Superior temporal gyrus (tissue), 1 donor: ENCODE results near the gene SLC43A2.
"Not testable (repeated sequence)": the region's sequence is repeated elsewhere in the genome, so short reads cannot be mapped to it uniquely, and the experiment has no call there.

Source experiments
- DNase-seq: peaks from one replicate; pipeline ENCODE4 v3.0.0-alpha.2; 2016; ENCODE audit errors: extremely low spot score

Gene SLC43A2

DNA sequence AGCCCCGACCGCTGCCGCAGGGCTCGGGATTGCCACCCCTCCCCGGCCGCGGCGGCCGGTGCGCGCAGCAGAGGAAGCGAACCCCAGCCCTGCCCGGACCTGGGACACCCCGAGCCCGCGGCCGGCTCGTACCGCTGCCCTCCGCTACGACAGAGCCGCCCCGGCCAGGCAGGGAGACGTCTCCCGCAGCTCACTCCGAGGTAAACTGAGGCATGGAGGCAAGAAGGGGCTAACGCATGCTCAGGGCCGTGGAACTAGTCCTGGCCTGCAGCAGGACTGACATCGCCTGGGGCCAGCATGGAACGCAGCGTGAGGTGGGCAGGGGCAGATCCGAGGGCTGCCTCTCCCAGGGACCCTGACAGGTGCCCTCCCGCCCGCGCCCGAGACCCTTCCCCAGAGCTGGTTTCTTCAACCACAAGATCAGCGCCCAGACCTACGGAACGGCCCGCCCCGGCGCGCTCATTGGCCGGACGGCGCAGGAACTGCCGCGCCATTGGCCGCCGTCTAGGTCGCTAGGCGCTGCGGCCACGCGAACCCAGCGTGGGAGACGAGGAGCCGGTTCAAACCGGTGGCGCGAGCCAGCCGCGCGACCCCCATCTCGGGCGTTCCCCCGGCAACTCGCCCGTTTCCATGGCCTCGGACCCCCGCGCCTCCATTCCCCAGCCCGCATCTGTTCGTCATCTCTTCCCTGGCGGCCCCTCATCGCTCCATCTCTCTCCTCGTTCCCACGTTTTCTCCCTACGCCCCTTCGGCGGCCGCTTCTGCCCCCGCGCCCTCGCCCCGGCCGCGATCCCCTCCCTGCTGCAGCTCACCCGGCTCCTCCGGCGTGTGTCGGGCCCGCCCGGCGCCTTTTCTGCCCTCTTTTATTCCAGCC lies at the start of gene SLC43A2:
TSS of gene SLC43A2 (minus strand) at position 853 of the 874 bp plus-strand sequence. CDS start 960 bp downstream, outside the sequence.
- DNase-seq: peak; percentile 89

- no peak for DNase-seq
Measured at GRCh38 chr17:1676401-1676800, 47.8 kb upstream of the SLC43A2 start.

DNA sequence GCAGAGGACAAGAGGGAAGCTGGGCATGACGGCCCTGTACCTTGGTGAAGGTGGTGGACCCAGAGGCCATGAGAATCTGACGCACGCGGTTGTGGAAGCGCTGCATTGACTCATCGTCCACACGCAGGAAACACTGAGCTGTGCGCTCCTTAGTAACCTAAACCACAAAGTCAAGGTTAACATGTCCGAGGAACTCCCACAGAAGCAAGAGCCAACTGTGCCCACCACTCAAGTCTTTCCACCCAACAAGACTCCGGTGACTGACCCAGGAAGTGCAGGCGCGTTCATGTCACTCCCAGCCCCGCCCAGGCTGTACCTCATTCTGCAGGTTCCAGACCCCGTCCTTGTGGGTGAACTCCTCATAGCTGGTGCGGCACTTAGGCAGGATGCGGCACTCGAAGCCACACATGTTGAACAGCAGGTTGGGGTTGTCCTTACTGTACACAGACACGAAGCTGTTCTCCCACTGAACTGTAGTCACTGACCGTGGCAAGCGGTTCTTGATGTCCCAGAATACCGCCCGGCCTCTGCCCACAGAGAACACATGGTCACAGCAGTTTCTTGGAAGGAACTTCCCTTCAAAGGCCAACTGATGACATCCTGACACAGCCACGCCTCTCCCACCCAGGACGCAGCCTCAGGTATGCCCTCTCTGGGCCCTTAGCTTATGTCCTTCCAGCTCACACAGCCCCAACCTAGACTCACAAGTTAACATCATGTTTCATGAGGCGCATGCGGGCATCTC lies 44.6 kb upstream of the SLC43A2 start:
- no peak for DNase-seq

DNA sequence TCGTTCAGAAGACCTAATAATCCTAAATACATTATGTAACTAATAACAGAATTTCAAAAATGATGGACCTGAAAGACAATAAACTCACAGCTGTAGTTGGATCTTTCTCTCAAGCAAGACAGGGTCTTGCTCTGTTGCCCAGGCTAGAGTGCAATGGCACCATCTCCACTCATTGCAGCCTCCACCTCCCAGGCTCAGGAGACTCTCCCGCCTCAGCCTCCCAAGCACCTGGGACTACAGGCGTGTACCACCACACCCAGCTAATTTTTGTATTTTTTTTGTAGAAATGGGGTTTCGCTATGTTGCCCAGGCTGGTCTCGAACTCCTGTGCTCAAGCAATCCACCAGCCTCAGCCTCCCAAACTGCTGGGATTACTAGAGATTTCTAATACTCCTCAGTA lies 35.3 kb upstream of the SLC43A2 start:
- DNase-seq: not testable (repeated sequence)

- no peak for DNase-seq
Measured at GRCh38 chr17:1661045-1661444, 32.4 kb upstream of the SLC43A2 start.

DNA sequence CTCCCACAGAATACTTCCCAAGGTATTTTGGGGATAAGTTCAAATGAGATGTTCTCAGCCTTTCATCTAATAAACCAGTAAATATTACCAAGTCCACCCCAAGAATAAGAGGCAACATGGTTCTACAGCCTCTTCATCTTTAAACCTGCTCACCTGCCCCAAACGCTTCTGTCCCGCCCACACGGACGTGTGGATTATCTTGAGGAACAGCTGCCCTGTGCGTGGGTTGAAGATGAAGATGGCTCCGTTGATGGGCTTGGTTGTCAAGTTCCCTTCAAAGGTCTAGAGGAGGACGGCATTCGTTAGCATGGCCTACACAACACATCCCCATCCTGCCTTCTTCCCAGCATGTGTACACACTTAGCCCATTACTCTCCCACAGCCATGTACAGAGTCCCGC lies 29.5 kb upstream of the SLC43A2 start:
- no peak for DNase-seq

- no peak for DNase-seq
Measured at GRCh38 chr17:1653735-1654134, 25.1 kb upstream of the SLC43A2 start.

- not testable (repeated sequence) for DNase-seq
Measured at GRCh38 chr17:1652794-1653193, 24.2 kb upstream of the SLC43A2 start.

DNA sequence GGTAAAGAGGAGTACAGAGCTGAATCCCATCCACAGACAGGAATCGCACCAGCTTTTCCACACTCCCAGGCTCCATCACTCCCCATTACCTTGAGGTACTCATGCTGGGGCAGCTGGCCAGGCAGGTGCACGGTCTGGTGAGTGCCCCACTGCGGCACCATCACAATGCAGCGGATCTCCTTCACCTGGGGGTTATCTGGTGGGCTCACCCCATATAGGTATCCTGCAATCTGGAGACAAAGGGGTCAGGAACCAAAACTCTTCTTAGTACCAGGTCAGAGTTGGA lies 22.9 kb upstream of the SLC43A2 start:
- no peak for DNase-seq

- no peak for DNase-seq
Measured at GRCh38 chr17:1650731-1651558, 22.3 kb upstream of the SLC43A2 start.

GRCh38 chr17:1649844-1650501 lies 21.3 kb upstream of the SLC43A2 start, which contains the start of gene RILP:
TSS of gene RILP (minus strand) at chr17:1649866. CDS start at chr17:1649804, 62 bp downstream.
- no peak for DNase-seq

DNA sequence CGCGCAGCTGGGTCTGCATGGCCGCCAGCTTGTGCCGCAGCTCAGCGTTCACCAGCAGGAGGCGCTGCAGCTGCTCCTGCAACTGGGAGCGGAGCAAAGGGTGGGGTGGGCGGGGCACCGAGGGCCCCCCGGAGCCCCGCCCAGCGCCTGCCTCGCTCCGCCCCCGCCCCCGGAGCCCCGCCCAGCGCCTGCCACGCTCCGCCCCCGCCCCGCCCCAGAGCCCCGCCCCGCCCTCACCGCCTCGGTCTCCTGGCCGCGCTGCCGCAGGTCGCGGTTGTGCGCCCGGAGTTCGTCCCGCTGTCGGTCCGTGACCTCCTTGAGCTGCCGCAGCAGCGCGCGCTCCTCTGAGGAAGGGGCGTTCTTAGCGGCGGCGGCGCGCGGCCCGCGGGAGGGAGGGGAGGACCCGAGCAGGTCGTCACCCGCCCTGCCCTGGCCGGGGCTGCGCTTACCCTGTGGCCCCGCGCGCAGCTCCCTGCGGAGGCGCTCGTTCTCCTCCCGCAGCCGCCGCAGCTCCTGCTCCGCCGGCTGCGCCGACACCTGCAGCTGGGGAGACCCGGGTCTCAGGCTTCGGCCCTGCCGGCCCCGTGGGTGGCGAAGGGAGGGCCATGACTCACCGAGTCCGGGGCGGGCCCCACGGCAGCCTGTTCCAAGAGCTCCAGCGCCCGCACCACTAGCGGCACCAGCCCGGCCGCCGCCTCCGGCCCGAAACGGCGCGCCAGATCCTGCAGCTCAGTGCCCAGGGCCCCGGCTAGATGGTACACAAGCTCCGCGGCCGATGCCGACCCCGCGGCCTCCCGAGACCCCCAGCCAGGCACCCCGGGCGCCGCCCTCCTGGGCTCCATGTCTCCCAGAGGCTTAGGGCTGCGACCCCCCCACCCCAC lies 20.6 kb upstream of the SLC43A2 start:
- DNase-seq: peak; percentile 92

- no peak for DNase-seq
Measured at GRCh38 chr17:1648173-1648962, 19.7 kb upstream of the SLC43A2 start.

- DNase-seq: no peak
Measured at GRCh38 chr17:1647802-1648171, 19.2 kb upstream of the SLC43A2 start.

DNA sequence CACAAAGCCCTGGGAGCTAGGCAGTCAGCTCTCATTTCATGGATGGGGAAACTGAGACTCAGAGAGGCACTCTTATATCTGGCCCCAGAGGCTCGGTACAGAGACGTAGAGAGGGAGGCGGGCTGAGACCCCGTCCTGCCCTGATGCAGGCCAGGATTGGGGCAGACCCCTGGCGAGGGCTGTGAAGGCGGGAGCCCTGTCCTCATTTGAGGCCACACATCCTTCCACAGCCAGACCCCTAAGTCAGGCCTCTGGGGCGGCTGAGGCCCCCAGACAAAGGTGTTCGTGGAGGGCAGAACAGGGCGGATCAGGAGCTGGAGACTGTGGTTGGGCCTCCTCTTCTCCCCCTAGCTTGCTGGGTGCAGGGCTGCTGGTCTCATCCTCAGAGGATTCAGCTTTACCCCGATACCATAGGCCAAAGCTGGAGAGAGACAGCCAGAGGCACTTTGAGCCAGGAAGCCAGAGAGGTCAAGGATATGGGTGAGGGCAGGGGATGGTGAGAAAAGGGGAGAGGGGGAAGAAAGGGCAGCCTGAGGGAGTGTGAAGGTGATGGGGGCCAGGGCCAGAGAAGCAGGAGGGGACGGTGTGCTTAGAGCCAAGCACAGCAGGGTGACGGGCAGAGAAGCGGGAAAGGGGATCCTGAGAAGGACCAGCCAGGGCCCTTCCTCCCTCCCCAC lies 17.7 kb upstream of the SLC43A2 start:
- no peak for DNase-seq

DNA sequence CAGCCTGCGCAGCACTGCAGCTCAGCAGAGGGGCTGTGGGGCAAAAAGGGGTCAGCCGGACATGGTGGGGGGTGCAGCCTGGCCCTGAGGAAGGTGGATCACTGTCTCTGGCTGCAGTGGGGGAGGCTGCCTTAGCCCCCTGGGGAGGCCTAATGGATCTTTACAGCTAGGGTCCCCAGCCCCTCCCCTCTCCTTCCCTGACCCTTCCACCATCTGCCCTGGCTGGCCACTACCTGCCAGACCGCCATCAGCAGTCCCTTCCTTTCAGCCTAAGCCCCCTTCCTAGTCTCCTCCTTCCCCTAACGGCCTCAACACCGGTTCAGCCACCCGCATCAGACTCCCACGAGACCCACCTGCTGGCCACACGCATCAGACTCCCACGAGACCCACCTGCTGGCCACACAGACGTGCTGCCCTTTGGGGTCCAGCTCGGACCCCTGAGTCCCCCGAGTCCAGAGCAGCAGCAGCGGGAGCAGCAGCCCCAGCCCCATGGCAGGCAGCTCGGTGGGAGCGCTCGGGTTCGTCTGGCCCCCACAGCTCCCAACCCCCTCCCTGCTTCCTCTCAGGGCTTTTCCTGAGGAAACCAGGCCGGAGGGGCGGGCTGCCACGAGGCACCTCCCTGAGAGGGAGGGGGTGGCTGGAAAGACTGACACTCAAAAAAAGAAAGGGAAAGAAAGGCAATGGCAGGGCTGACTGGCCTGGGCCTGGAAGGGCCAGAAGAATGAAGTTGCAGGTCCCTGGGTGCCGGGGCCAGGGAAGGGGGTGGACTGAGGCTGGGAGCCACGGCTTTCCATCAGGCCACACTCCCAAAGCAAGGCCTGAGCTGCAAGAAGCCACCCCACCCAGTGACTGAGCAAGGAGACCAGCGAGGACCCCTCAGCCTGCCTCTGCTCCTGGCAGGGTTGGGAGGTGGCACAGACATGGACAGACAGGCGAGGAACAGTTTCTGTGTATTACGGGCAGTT lies 16.9 kb upstream of the SLC43A2 start, which contains the start of gene SCARF1:
TSS of gene SCARF1 (minus strand) at position 526 of the 965 bp plus-strand sequence. CDS start at position 491, 35 bp downstream.
- DNase-seq: no peak

DNA sequence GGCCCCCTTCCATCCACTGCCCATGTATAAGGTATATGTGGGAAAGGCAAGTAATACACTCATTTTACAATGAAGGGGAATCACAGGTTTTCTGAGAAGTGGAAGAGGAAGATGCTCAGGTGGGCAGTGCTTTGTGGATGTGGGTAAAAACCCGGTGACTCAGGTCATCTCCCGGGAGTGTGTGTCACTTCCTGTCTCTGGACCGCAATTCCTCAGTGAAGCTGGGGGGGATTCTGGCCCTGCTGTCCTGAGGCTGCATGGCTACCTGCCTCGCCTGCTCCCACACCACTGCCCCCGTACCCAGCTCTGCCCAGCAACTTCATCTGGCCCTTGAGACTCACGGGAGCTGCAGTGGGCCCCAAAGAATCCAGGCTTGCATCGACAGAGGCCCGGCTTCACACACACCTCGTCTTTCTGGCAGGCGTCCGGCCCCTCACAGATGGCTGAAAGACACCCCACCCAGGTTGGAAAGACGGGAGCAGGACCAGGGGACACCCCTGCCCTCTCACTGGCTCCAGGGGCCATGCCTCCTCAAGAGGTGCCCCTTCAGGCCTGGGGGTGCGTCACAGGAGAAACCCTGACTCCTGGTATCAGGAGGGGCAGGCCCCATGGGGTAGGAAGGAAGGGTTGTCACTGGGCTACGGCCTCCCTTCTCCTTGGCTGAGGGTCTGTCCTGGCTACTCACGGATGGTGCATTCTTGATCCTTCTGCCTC lies 16.0 kb upstream of the SLC43A2 start:
- no peak for DNase-seq
